ENCODE measurements around the gene AGAP5. TPM values are rescaled to one million over a fixed set of nuclear protein-coding genes. Genes with fewer than 3 reads are reported as not detected.
A peak's percentile ranks its signal among the peaks of the same experiment; 100 is the strongest.

The AGAP5 gene
- total and polyA plus RNA-seq, 2 of the 13 experiments (the other 11 are each of a cell fraction or from before 2014, with no cell fraction given): 5.3 to 7.9 TPM

GRCh38 chr10:73743905-73744663 lies 46.2 kb upstream of the AGAP5 start, which contains the start of gene SEC24C (continued):
- TF ChIP-seq CSRNP1 (CRISPR knock-in tag; IDR thresholded peaks at IDR 0.05) (no peak), TCF7L2 (IDR thresholded peaks at IDR 0.05; ENCODE audit: low read depth, low read length) (no peak), EEA1 (CRISPR knock-in tag; IDR thresholded peaks at IDR 0.05; ENCODE audit: borderline replicate concordance) (no peak; the same call in 1 of the 2 replicates), PRDM4 (CRISPR knock-in tag; IDR thresholded peaks at IDR 0.05; ENCODE audit: borderline replicate concordance) (no peak), RFX1 (IDR thresholded peaks at IDR 0.05) (no peak), PLSCR1 (CRISPR knock-in tag; IDR thresholded peaks at IDR 0.05; ENCODE audit: borderline replicate concordance) (no peak), ZSCAN22 (CRISPR knock-in tag; IDR thresholded peaks at IDR 0.05) (no peak), ZNF878 (CRISPR knock-in tag; IDR thresholded peaks at IDR 0.05) (0 out of 2 replicates have a peak, but pooled peaks have one; percentile 45), MED13 (CRISPR knock-in tag; IDR thresholded peaks at IDR 0.05) (no peak), ZMYM3 (CRISPR knock-in tag; IDR thresholded peaks at IDR 0.05) (no peak), ATAD3A (CRISPR knock-in tag; IDR thresholded peaks at IDR 0.05) (no peak), SOX6 (IDR thresholded peaks at IDR 0.05) (no peak), SOX6 (CRISPR knock-in tag; IDR thresholded peaks at IDR 0.05) (peak; percentile 26; the same call in 1 of the 2 replicates), FOXJ3 (CRISPR knock-in tag; IDR thresholded peaks at IDR 0.05; ENCODE audit: borderline replicate concordance) (no peak), ZNF121 (CRISPR knock-in tag; IDR thresholded peaks at IDR 0.05) (no peak), PLRG1 (conservative IDR thresholded peaks at IDR 0.05) (no peak), THRA (CRISPR knock-in tag; IDR thresholded peaks at IDR 0.05; ENCODE audit: borderline replicate concordance) (no peak), MLX (CRISPR knock-in tag; IDR thresholded peaks at IDR 0.05) (no peak; the same call in 1 of the 2 replicates), U2AF2 (IDR thresholded peaks at IDR 0.05; ENCODE audit: low read depth, low read length) (no peak), LCORL (IDR thresholded peaks at IDR 0.05) (no peak), LCORL (CRISPR knock-in tag; IDR thresholded peaks at IDR 0.05) (no peak), ZNF83 (CRISPR knock-in tag; IDR thresholded peaks at IDR 0.05; ENCODE audit: borderline replicate concordance) (no peak), NPAS2 (CRISPR knock-in tag; IDR thresholded peaks at IDR 0.05; ENCODE audit: borderline replicate concordance) (no peak), ZNF607 (CRISPR knock-in tag; IDR thresholded peaks at IDR 0.05; ENCODE audit: borderline replicate concordance) (peak; percentile 73; the same call in 1 of the 2 replicates), PHB2 (IDR thresholded peaks at IDR 0.05; ENCODE audit: partially characterized antibody) (no peak)

Measured in HepG2 (cell line).